Stimulated activated CD8-positive, alpha-beta memory T cell treated with anti-CD3 and anti-CD28 coated beads, Interleukin-12 subunit alpha, Interleukin-12 subunit beta, amount 100 ng/mL, for 1 hour (primary cell): Measurements from ENCODE around the gene SETD4.

Experiments
- DNase-seq: peaks from one replicate; pipeline ENCODE4 v3.0.0-alpha.2; 2020; ENCODE audit warnings: low read depth

SETD4 gene

GRCh38 chr21:36045993-36046392 is 14.3 kb downstream of the SETD4 start:
- DNase-seq, result no peak

- DNase-seq, result no peak
Observed at GRCh38 chr21:36044056-36044455, 16.3 kb downstream of the SETD4 start.

GRCh38 chr21:36041910-36042309 is 18.4 kb downstream of the SETD4 start:
- no peak for DNase-seq

GRCh38 chr21:36040389-36040788 is 19.9 kb downstream of the SETD4 start:
- DNase-seq, result no peak

- DNase-seq, result no peak
Observed at GRCh38 chr21:36039861-36040260, 20.5 kb downstream of the SETD4 start.

GRCh38 chr21:36038701-36039497 is 21.4 kb downstream of the SETD4 start:
- DNase-seq, result no peak

GRCh38 chr21:36035381-36035791 is 24.9 kb downstream of the SETD4 start:
- DNase-seq, result no peak

GRCh38 chr21:36034211-36034913 is 26.0 kb downstream of the SETD4 start:
- no peak for DNase-seq

GRCh38 chr21:36032647-36033406 is 27.5 kb downstream of the SETD4 start:
- DNase-seq, result no peak

- DNase-seq, result no peak
Observed at GRCh38 chr21:36030581-36031189, 29.6 kb downstream of the SETD4 start.

GRCh38 chr21:36029309-36029708 is 31.0 kb downstream of the SETD4 start:
- DNase-seq, result no peak

GRCh38 chr21:36028127-36029069 is 31.9 kb downstream of the SETD4 start:
- peak; percentile 50 for DNase-seq

- no peak for DNase-seq
Observed at GRCh38 chr21:36027347-36027746, 33.0 kb downstream of the SETD4 start.

- no peak for DNase-seq
Observed at GRCh38 chr21:36024782-36025181, 35.5 kb downstream of the SETD4 start.

- no peak for DNase-seq
Observed at GRCh38 chr21:36023092-36023480, 37.2 kb downstream of the SETD4 start.

GRCh38 chr21:36022427-36023091 is 37.8 kb downstream of the SETD4 start:
- no peak for DNase-seq

- DNase-seq, result no peak
Observed at GRCh38 chr21:36021251-36021837, 39.0 kb downstream of the SETD4 start.

GRCh38 chr21:36015045-36015444 is 45.3 kb downstream of the SETD4 start:
- DNase-seq, result no peak

GRCh38 chr21:36010801-36011200 is 49.5 kb downstream of the SETD4 start:
- no peak for DNase-seq

- no peak for DNase-seq
Observed at GRCh38 chr21:36008505-36008904, 51.8 kb downstream of the SETD4 start.
